ENCODE results near the gene DAZAP2. TPM values are rescaled to one million over a fixed set of nuclear protein-coding genes. Genes with fewer than 3 reads are reported as not detected.

Gene DAZAP2
- total and polyA plus RNA-seq, 9 of the 15 experiments (the other 6 are each of a cell fraction or from before 2014, with no cell fraction given), result 116 to 668 (median 227) TPM

- TF ChIP-seq MBD2 (IDR thresholded peaks at IDR 0.05; ENCODE audit: borderline replicate concordance, low read depth) (no peak), ZNF224 (CRISPR knock-in tag; IDR thresholded peaks at IDR 0.05) (no peak)
- TF ChIP-seq, protein P1, sequence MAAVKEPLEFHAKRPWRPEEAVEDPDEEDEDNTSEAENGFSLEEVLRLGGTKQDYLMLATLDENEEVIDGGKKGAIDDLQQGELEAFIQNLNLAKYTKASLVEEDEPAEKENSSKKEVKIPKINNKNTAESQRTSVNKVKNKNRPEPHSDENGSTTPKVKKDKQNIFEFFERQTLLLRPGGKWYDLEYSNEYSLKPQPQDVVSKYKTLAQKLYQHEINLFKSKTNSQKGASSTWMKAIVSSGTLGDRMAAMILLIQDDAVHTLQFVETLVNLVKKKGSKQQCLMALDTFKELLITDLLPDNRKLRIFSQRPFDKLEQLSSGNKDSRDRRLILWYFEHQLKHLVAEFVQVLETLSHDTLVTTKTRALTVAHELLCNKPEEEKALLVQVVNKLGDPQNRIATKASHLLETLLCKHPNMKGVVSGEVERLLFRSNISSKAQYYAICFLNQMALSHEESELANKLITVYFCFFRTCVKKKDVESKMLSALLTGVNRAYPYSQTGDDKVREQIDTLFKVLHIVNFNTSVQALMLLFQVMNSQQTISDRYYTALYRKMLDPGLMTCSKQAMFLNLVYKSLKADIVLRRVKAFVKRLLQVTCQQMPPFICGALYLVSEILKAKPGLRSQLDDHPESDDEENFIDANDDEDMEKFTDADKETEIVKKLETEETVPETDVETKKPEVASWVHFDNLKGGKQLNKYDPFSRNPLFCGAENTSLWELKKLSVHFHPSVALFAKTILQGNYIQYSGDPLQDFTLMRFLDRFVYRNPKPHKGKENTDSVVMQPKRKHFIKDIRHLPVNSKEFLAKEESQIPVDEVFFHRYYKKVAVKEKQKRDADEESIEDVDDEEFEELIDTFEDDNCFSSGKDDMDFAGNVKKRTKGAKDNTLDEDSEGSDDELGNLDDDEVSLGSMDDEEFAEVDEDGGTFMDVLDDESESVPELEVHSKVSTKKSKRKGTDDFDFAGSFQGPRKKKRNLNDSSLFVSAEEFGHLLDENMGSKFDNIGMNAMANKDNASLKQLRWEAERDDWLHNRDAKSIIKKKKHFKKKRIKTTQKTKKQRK (IDR thresholded peaks at IDR 0.05; ENCODE audit: borderline replicate concordance, low read depth, low read length), result no peak
- TF ChIP-seq, protein P2, sequence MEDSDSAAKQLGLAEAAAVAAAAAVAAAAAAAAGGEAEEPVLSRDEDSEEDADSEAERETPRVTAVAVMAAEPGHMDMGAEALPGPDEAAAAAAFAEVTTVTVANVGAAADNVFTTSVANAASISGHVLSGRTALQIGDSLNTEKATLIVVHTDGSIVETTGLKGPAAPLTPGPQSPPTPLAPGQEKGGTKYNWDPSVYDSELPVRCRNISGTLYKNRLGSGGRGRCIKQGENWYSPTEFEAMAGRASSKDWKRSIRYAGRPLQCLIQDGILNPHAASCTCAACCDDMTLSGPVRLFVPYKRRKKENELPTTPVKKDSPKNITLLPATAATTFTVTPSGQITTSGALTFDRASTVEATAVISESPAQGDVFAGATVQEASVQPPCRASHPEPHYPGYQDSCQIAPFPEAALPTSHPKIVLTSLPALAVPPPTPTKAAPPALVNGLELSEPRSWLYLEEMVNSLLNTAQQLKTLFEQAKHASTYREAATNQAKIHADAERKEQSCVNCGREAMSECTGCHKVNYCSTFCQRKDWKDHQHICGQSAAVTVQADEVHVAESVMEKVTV (CRISPR knock-in tag; IDR thresholded peaks at IDR 0.05), result no peak
- TF ChIP-seq, protein P3, sequence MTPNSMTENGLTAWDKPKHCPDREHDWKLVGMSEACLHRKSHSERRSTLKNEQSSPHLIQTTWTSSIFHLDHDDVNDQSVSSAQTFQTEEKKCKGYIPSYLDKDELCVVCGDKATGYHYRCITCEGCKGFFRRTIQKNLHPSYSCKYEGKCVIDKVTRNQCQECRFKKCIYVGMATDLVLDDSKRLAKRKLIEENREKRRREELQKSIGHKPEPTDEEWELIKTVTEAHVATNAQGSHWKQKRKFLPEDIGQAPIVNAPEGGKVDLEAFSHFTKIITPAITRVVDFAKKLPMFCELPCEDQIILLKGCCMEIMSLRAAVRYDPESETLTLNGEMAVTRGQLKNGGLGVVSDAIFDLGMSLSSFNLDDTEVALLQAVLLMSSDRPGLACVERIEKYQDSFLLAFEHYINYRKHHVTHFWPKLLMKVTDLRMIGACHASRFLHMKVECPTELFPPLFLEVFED (CRISPR knock-in tag; conservative IDR thresholded peaks at IDR 0.05), result 0 out of 2 replicates have a peak, but pooled peaks have one; percentile 51
These were observed 7.0 kb downstream of the DAZAP2 start (continued) for GRCh38 chr12:51245476-51246253.

Measured in K562 (cell line).